ENCODE data around the gene COL18A1. TPM values are rescaled to one million over a fixed set of nuclear protein-coding genes. Genes with fewer than 3 reads are reported as not detected.
A peak's percentile ranks its signal among the peaks of the same experiment; 100 is the strongest.

COL18A1 gene
- total and polyA plus RNA-seq, 9 of the 15 experiments (the other 6 are each of a cell fraction or from before 2014, with no cell fraction given), result 0.14 to 16.4 (median 2.0) TPM

DNA sequence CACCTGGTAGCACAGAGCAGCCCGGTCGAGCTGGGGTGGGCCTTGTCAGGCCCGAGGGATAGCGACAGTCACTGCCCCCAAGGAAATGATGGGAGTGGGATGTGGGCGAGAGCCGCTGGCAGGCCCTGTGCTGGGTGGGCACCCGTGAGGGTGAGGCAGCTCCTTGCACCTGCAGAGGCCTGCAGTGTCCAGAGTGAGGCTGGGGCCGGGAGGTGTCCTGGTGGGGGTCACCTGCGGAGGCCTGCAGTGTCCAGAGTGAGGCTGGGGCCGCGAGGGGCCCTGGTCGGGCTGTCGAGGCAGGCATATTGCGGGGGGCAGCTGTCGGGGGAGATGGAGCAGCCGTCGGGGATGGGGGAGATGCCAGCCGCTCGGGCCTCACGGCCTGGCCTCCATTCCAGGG is 87.8 kb downstream of the COL18A1 start:
- Histone ChIP-seq H3K79me2 (ENCODE audit: control insufficient read depth, insufficient read depth, low read length) (no peaks in the 10 kb centered on the region), H3K4me1 (replicated peaks in 1 of 2; ENCODE audit: control insufficient read depth in 2 of 2, insufficient read depth in 2 of 2, low read length in 2 of 2) (peaks cover 0 to 57% of the 10 kb centered on the region in 2 experiments; a peak in 2 of 5 replicates), H3K4me2 (ENCODE audit: insufficient read depth, low read length) (no peak overlapping the region), H3K27me3 (ENCODE audit: control insufficient read depth in 2 of 2, insufficient read depth in 2 of 2, low read length in 2 of 2) (no peaks in the 10 kb centered on the region), H3K9ac (ENCODE audit: insufficient read depth in 1 of 2, low read depth in 2 of 2, low read length in 2 of 2) (peak overlapping the region in 1 of 2 experiments; percentile 45; a peak in 2 of 4 replicates), H3K36me3 (ENCODE audit: control insufficient read depth, insufficient read depth, low read length) (0 out of 3 replicates have a peak, but pooled peaks cover 4% of the 10 kb centered on the region), H4K20me1 (replicated peaks; ENCODE audit: control insufficient read depth, insufficient read depth, low read length) (peaks cover 4% of the 10 kb centered on the region; the same call in 1 of the 2 replicates), H3K9me3 (replicated peaks; ENCODE audit: control insufficient read depth, insufficient read depth, low read depth, low read length) (no peaks in the 10 kb centered on the region; the same call in 1 of the 2 replicates), H2AFZ (ENCODE audit: low read depth, low read length) (no peak overlapping the region), H3K4me3 (no peak overlapping the region), H3K9me1 (ENCODE audit: control insufficient read depth, insufficient read depth, low read length) (peaks cover 2% of the 10 kb centered on the region), H3K27ac (ENCODE audit: extremely low read depth, low read depth, low read length) (no peak overlapping the region)
- ChIA-PET CTCF (ENCODE audit: low intra/inter-chr PET ratio) (no interaction called here), POLR2A (interaction anchor here (0.9 kb wide), 1 partner anchor 15 kb away, joined by 3 read pairs; no protein-coding TSS in a partner anchor)
- 51% methylated on average over 12 of the region's 20 CpGs for WGBS (ENCODE audit: insufficient coverage, low coverage, missing lambda C conversion rate)
- DNase-seq (ENCODE audit: extremely low read depth in 1 of 4, low spot score in 3 of 4) (no peak), FAIRE-seq (no peak), ATAC-seq (no peak)
- in situ Hi-C loops (cut with MboI) (no loop called here), intact Hi-C loops (cut with micrococcal nuclease) (no loop called here)
- TF ChIP-seq POLR2G (IDR thresholded peaks at IDR 0.05; ENCODE audit: low read depth, low read length), result 0 out of 2 replicates have a peak, but pooled peaks have one; percentile 7
- TF ChIP-seq TAF7 (tag; IDR thresholded peaks at IDR 0.05), result no peak
- no TSS peak for BruUV-seq (replicated peaks)

DNA sequence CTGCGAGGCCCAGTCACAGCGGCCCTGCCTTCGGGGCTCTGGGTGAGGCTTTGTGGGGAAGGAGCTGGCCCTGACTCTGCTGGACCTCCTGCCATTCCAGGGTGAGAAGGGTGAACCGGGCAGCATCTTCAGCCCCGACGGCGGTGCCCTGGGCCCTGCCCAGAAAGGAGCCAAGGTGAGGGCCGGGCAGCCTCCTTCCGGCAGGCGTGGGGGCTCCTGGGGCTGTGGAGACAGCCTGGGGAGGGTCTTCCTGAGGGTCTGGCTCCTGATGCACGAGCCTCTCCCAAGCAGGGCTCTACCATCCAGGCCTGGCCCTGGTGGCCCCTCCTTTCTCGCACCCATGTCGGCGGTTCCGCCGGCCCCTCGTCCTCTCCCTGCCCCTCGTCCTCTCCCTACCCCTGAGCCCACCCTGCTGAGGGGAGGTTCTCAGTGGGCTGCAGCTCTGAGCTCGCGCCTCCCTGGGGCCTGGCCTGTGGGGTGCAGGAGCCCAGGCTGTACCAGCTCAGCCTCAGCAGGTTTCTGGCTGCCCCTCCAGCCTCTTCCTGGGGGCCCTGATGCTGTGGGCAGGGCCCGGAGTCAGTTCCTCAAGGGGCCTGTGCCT is 88.5 kb downstream of the COL18A1 start:
- BruUV-seq (replicated peaks), result no TSS peak
- H3K27me3 ChIP-seq (ENCODE audit: control insufficient read depth in 2 of 2, insufficient read depth in 2 of 2, low read length in 2 of 2), result no peaks in the 10 kb centered on the region
- in situ Hi-C loops (cut with MboI), result no loop called here
- H3K9me3 ChIP-seq (replicated peaks; ENCODE audit: control insufficient read depth, insufficient read depth, low read depth, low read length), result no peaks in the 10 kb centered on the region; the same call in 1 of the 2 replicates
- no peak overlapping the region for H3K4me3 ChIP-seq
- peaks cover 4% of the 10 kb centered on the region; the same call in 1 of the 2 replicates for H4K20me1 ChIP-seq (replicated peaks; ENCODE audit: control insufficient read depth, insufficient read depth, low read length)
- ChIA-PET POLR2A (no interaction called here), CTCF (ENCODE audit: low intra/inter-chr PET ratio) (no interaction called here)
- no peak overlapping the region for H3K27ac ChIP-seq (ENCODE audit: extremely low read depth, low read depth, low read length)
- peaks cover 0 to 49% of the 10 kb centered on the region in 2 experiments; a peak in 2 of 5 replicates for H3K4me1 ChIP-seq (replicated peaks in 1 of 2; ENCODE audit: control insufficient read depth in 2 of 2, insufficient read depth in 2 of 2, low read length in 2 of 2)
- no peak for ATAC-seq
- DNase-seq (ENCODE audit: extremely low read depth in 1 of 4, low spot score in 3 of 4), result no peak
- no peak for FAIRE-seq
- intact Hi-C loops (cut with micrococcal nuclease), result no loop called here
- no peaks in the 10 kb centered on the region for H3K79me2 ChIP-seq (ENCODE audit: control insufficient read depth, insufficient read depth, low read length)
- WGBS (ENCODE audit: insufficient coverage, low coverage, missing lambda C conversion rate), result 52% methylated on average over 15 of the region's 21 CpGs
- no peak overlapping the region for H2AFZ ChIP-seq (ENCODE audit: low read depth, low read length)
- peaks cover 2% of the 10 kb centered on the region for H3K9me1 ChIP-seq (ENCODE audit: control insufficient read depth, insufficient read depth, low read length)
- no peak overlapping the region for H3K4me2 ChIP-seq (ENCODE audit: insufficient read depth, low read length)
- H3K36me3 ChIP-seq (ENCODE audit: control insufficient read depth, insufficient read depth, low read length), result 0 out of 3 replicates have a peak, but pooled peaks cover 4% of the 10 kb centered on the region
- peak overlapping the region in 1 of 2 experiments; percentile 45; a peak in 1 of 4 replicates for H3K9ac ChIP-seq (ENCODE audit: insufficient read depth in 1 of 2, low read depth in 2 of 2, low read length in 2 of 2)
- TF ChIP-seq PCBP1 (IDR thresholded peaks at IDR 0.05; ENCODE audit: low read depth, low read length, poor library complexity, severe bottlenecking) (peak; percentile 47), NFATC3 (IDR thresholded peaks at IDR 0.05) (no peak)
